ENCODE measurements around the gene JAKMIP3.

JAKMIP3 gene

DNA sequence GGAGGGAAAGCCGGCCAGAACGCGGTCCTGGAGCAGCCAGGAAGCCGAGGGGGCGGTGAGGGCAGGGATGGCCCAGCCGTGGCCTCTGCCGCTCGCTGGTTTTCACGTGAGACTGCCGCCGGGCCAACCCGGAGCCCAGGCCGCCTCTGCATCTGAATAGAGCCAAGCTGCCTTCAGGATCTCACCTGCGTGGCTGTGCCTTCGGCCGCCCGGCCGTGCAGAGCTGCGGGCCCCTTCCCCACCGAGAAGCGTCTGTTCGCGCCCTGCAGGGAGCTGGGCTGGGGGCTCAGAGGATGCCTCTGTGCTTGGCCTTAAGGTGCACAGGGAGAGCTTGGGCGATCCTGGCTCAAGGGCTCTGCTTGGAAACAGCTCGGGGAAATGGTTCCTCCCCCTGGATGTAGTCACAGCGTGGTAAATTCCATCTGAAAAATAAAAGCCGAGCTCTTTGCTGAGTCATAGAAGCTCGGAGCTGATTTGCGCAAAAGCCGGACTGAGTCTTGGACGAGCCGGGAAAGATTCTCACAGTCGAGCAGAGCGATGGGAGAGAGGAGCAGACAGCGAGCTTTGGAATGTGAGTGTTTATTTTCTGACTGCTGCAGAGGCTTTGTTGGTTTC, at the start of gene JAKMIP3:
Gene JAKMIP3, plus strand, starts transcription at position 456 of the 615 bp plus-strand sequence. CDS start 38,863 bp downstream, outside the sequence.
- Histone ChIP-seq H3K4me1 (ENCODE audit: control insufficient read depth, insufficient read depth, low read length) (peaks cover 21% of the 10 kb centered on the region), H3K9me3 (ENCODE audit: control insufficient read depth in 2 of 2, low read length in 2 of 2) (no peaks in the 10 kb centered on the region), H3K9ac (ENCODE audit: low read length in 2 of 2) (peak within 1 kb of the TSS; percentile 41 to 60), H3K27me3 (ENCODE audit: control insufficient read depth in 1 of 2, insufficient read depth in 2 of 2, low read length in 2 of 2) (no peaks in the 10 kb centered on the region), H3K36me3 (ENCODE audit: control insufficient read depth in 2 of 2, insufficient read depth in 2 of 2, low read length in 2 of 2) (no peaks in the 10 kb centered on the region), H3K4me3 (ENCODE audit: low read length in 2 of 2) (peak within 1 kb of the TSS; percentile 84 to 90), H3K27ac (ENCODE audit: low read length) (peak within 1 kb of the TSS; percentile 37)

DNA sequence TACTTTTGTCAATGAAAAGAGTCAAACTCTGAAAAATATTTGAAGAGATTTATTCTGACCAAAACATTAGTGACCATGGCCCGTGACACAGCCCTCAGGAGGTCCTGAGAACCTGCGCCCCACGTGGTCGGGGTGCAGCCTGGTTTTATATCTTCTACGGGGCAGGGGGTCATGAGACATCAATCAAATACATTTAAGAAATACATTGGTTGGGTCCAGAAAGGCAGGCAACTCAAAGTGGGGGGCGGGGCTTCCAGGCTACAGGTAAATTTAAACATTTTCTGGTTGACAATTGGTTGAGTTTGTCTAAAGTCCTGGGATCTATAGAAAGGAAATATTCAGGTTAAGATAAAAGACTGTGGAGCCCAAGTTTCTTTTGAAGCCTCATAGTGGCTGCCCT, 49.2 kb upstream of the JAKMIP3 start:
- no peaks in the 10 kb centered on the region for H3K9me3 ChIP-seq (ENCODE audit: control insufficient read depth in 2 of 2, low read length in 2 of 2)
- H3K9ac ChIP-seq (ENCODE audit: low read length in 2 of 2): no peak overlapping the region
- no peaks in the 10 kb centered on the region for H3K27me3 ChIP-seq (ENCODE audit: control insufficient read depth in 1 of 2, insufficient read depth in 2 of 2, low read length in 2 of 2)
- H3K36me3 ChIP-seq (ENCODE audit: control insufficient read depth in 2 of 2, insufficient read depth in 2 of 2, low read length in 2 of 2): no peaks in the 10 kb centered on the region
- peaks cover under 1% of the 10 kb centered on the region for H3K4me1 ChIP-seq (ENCODE audit: control insufficient read depth, insufficient read depth, low read length)
- H3K4me3 ChIP-seq (ENCODE audit: low read length in 2 of 2): no peak overlapping the region
- H3K27ac ChIP-seq (ENCODE audit: low read length): no peak overlapping the region

DNA sequence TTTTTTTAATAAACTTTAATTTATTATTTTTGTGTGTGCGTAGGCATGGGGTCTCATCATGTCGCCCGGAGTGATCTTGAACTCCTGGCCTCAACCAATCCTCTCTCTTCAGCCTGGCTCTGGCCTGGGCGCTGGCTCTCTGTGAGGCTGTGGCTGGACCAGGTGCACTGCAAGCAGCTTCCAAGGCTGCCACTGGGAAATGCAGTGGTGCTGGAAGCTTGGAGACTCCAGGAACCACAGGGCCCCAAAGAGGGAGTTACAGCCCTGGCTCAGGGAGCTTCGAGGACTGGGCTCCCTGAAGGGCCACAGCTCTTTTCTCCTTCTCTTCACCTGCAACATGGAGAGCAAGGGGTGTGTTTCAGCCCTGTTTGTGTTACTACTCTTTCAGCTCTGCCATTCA, 47.3 kb upstream of the JAKMIP3 start:
- no peak overlapping the region for H3K27ac ChIP-seq (ENCODE audit: low read length)
- no peak overlapping the region for H3K9ac ChIP-seq (ENCODE audit: low read length in 2 of 2)
- no peaks in the 10 kb centered on the region for H3K36me3 ChIP-seq (ENCODE audit: control insufficient read depth in 2 of 2, insufficient read depth in 2 of 2, low read length in 2 of 2)
- no peaks in the 10 kb centered on the region for H3K9me3 ChIP-seq (ENCODE audit: control insufficient read depth in 2 of 2, low read length in 2 of 2)
- no peak overlapping the region for H3K4me3 ChIP-seq (ENCODE audit: low read length in 2 of 2)
- H3K27me3 ChIP-seq (ENCODE audit: control insufficient read depth in 1 of 2, insufficient read depth in 2 of 2, low read length in 2 of 2): peaks cover 2 to 3% of the 10 kb centered on the region in 2 donors
- peaks cover 4% of the 10 kb centered on the region for H3K4me1 ChIP-seq (ENCODE audit: control insufficient read depth, insufficient read depth, low read length)

DNA sequence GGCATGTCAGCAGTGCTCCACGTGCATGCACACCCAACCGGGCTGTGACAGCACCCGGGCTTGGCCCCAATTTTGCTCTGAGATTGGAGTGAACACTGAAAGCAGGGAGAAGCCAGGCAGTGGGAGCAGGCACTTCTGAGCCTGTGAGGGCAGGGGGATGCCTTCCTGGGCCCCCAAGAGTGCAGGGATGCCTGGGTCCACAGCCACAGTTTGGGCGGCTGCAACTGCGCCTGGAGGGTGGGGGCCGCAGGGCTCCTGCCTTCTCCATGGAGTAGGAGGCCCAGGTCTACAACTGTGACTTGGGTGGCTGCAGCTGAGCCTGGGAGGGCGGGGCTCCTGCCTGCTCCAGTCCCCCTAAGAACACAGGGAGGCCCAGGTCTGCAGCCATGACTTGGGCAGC, 46.4 kb upstream of the JAKMIP3 start:
- H3K4me1 ChIP-seq (ENCODE audit: control insufficient read depth, insufficient read depth, low read length): peaks cover 8% of the 10 kb centered on the region
- no peak overlapping the region for H3K27ac ChIP-seq (ENCODE audit: low read length)

DNA sequence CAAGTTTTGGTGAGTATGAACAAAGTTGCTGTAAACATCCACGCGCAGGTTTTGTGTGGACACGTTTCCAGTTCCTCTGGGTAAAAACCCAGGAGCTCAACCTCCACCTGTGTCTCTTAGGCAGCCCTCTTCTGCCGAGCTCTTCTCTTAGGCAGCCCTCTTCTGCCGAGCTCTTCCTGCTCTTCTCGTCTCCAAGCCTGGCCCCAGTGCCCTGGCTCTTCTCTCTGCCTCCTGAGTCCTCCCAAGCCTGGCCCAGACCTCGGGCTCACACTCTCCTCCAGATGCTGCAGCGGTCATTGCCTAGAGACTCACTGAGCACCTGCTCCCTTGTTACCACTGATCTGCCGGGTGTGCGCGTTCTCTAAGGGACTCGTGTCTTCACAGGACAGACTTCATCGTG, 45.3 kb upstream of the JAKMIP3 start:
- Histone ChIP-seq H3K4me1 (ENCODE audit: control insufficient read depth, insufficient read depth, low read length) (peaks cover 8% of the 10 kb centered on the region), H3K9ac (ENCODE audit: low read length in 2 of 2) (no peak overlapping the region), H3K27me3 (ENCODE audit: control insufficient read depth in 1 of 2, insufficient read depth in 2 of 2, low read length in 2 of 2) (peaks cover 3 to 10% of the 10 kb centered on the region in 2 donors), H3K27ac (ENCODE audit: low read length) (no peak overlapping the region), H3K4me3 (ENCODE audit: low read length in 2 of 2) (no peak overlapping the region), H3K36me3 (ENCODE audit: control insufficient read depth in 2 of 2, insufficient read depth in 2 of 2, low read length in 2 of 2) (no peaks in the 10 kb centered on the region), H3K9me3 (ENCODE audit: control insufficient read depth in 2 of 2, low read length in 2 of 2) (no peaks in the 10 kb centered on the region)

More for the DNA sequence above, 46.4 kb upstream of the JAKMIP3 start:
- Histone ChIP-seq H3K36me3 (ENCODE audit: control insufficient read depth in 2 of 2, insufficient read depth in 2 of 2, low read length in 2 of 2) (no peaks in the 10 kb centered on the region), H3K9ac (ENCODE audit: low read length in 2 of 2) (no peak overlapping the region), H3K27me3 (ENCODE audit: control insufficient read depth in 1 of 2, insufficient read depth in 2 of 2, low read length in 2 of 2) (peaks cover 3 to 6% of the 10 kb centered on the region in 2 donors), H3K4me3 (ENCODE audit: low read length in 2 of 2) (no peak overlapping the region), H3K9me3 (ENCODE audit: control insufficient read depth in 2 of 2, low read length in 2 of 2) (no peaks in the 10 kb centered on the region)

DNA sequence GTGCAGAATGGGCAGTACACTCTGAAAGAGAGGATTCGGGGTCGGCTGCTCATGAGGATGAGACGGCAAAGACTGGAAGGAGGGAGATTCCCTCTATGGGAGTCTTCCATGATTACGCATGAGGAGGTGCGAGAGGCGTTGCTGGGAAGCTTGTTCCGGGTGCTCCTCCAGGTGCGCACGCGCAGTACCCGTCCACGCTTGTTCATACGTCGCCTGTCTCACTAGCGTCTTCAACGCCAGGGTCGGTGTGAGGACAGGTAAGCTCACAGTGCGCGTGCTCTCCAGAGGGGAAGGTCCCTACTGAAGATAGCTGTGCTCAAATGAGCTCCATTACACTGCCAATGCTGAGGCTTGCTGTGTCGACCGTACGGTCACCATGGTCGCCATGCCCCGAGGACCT, 44.7 kb upstream of the JAKMIP3 start:
- no peak overlapping the region for H3K4me3 ChIP-seq (ENCODE audit: low read length in 2 of 2)
- H3K36me3 ChIP-seq (ENCODE audit: control insufficient read depth in 2 of 2, insufficient read depth in 2 of 2, low read length in 2 of 2): no peaks in the 10 kb centered on the region
- H3K4me1 ChIP-seq (ENCODE audit: control insufficient read depth, insufficient read depth, low read length): peaks cover 8% of the 10 kb centered on the region
- H3K27ac ChIP-seq (ENCODE audit: low read length): no peak overlapping the region
- H3K27me3 ChIP-seq (ENCODE audit: control insufficient read depth in 1 of 2, insufficient read depth in 2 of 2, low read length in 2 of 2): peaks cover 3 to 12% of the 10 kb centered on the region in 2 donors
- H3K9me3 ChIP-seq (ENCODE audit: control insufficient read depth in 2 of 2, low read length in 2 of 2): no peaks in the 10 kb centered on the region
- H3K9ac ChIP-seq (ENCODE audit: low read length in 2 of 2): no peak overlapping the region

DNA sequence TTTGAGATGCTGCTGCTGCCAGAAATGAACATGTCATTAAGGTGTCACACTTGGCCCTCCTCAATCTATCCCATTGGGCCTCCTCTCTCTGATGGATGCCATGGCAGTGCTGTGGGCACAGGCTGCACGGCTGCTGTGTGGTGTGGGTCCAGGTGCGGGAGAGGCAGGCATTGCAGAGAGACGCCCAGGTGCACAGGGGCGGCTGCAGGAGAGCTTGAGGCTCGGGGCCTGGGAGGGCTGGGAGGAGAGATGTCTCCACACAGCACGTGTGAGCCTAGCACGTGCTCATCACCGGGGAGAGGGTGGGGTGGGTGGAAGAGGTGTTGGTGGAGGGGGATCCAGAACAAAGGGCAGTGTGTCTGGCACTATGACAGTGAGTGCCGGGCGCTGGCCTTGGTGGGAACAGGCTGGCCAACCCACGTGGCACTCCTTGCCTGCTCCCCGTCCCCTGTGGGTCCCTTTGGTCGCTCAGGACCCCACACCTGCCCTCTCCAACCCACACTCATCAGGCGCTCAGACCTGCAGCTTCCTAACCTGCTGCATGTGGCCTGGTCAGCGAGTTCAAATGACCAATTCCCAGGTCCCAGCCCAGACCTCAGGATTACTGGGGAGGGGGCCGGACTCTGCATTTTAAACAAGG, 44.1 kb upstream of the JAKMIP3 start:
- Histone ChIP-seq H3K27me3 (ENCODE audit: control insufficient read depth in 1 of 2, insufficient read depth in 2 of 2, low read length in 2 of 2) (peaks cover 3 to 12% of the 10 kb centered on the region in 2 donors), H3K9me3 (ENCODE audit: control insufficient read depth in 2 of 2, low read length in 2 of 2) (no peaks in the 10 kb centered on the region), H3K4me1 (ENCODE audit: control insufficient read depth, insufficient read depth, low read length) (peaks cover 8% of the 10 kb centered on the region), H3K4me3 (ENCODE audit: low read length in 2 of 2) (no peak overlapping the region), H3K9ac (ENCODE audit: low read length in 2 of 2) (no peak overlapping the region), H3K36me3 (ENCODE audit: control insufficient read depth in 2 of 2, insufficient read depth in 2 of 2, low read length in 2 of 2) (no peaks in the 10 kb centered on the region), H3K27ac (ENCODE audit: low read length) (no peak overlapping the region)

DNA sequence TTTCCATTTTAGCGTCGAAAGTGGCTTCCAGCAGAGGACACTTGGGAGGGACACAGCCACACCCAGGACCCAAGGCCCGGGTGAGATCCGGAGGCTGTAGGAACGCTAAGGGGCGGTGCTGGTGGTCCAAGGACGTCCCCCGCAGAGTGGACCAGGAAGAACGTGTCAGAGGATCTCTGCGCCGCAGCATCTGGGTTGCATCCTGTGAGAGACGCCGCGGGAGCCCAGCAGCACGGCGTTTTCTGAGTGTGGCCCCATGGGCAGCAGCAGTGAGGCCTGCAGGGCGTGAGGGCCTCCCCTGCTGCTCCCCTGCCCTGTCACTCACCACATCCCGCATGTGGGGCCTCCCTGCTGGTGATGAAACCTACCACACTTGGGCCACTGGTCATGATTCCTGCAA, 43.5 kb upstream of the JAKMIP3 start:
- Histone ChIP-seq H3K9me3 (ENCODE audit: control insufficient read depth in 2 of 2, low read length in 2 of 2) (no peaks in the 10 kb centered on the region), H3K4me3 (ENCODE audit: low read length in 2 of 2) (no peak overlapping the region), H3K9ac (ENCODE audit: low read length in 2 of 2) (no peak overlapping the region), H3K4me1 (ENCODE audit: control insufficient read depth, insufficient read depth, low read length) (peaks cover 8% of the 10 kb centered on the region), H3K36me3 (ENCODE audit: control insufficient read depth in 2 of 2, insufficient read depth in 2 of 2, low read length in 2 of 2) (no peaks in the 10 kb centered on the region), H3K27me3 (ENCODE audit: control insufficient read depth in 1 of 2, insufficient read depth in 2 of 2, low read length in 2 of 2) (peaks cover 3 to 12% of the 10 kb centered on the region in 2 donors), H3K27ac (ENCODE audit: low read length) (no peak overlapping the region)

DNA sequence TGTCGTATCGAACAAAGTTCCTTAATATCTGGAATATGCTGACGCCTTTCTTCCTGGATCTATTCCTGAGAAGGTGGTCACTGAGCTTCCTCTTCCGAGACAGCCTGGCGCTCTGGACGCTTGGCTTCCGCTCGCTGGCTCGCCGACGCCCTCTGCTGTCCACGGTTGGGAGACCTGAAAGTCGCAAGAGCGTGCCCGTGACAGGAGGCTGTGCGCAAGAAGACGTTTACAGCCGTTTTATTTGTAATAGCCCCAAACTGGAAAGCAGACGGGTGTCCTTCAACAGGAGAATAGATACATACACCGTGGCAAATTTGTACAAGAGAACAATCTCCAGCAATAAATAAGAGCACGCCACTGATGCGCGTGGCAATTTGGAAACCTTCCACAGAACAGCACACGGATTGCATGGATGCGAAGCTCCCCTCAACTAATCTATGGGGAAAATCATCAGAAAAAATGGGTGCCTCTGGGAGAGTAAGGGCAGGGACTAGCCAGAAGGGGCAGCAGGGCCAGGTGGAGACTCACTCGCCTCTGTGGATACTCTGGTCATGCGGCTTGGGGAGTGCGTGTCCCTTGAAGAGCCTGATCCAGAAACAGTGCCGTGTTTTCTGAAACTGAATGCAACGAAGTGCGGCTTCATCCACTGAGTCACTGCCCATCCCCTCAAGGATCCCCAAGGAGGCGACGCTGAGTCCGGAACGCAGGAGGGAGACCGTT, 42.5 kb upstream of the JAKMIP3 start:
- H3K27me3 ChIP-seq (ENCODE audit: control insufficient read depth in 1 of 2, insufficient read depth in 2 of 2, low read length in 2 of 2): peaks cover 3 to 14% of the 10 kb centered on the region in 2 donors
- peak overlapping the region; percentile 66 to 72 for H3K4me3 ChIP-seq (ENCODE audit: low read length in 2 of 2)
- no peak overlapping the region for H3K27ac ChIP-seq (ENCODE audit: low read length)
- H3K9me3 ChIP-seq (ENCODE audit: control insufficient read depth in 2 of 2, low read length in 2 of 2): no peaks in the 10 kb centered on the region
- no peaks in the 10 kb centered on the region for H3K36me3 ChIP-seq (ENCODE audit: control insufficient read depth in 2 of 2, insufficient read depth in 2 of 2, low read length in 2 of 2)
- peaks cover 8% of the 10 kb centered on the region for H3K4me1 ChIP-seq (ENCODE audit: control insufficient read depth, insufficient read depth, low read length)
- peak overlapping the region; percentile 42 to 60 for H3K9ac ChIP-seq (ENCODE audit: low read length in 2 of 2)

DNA sequence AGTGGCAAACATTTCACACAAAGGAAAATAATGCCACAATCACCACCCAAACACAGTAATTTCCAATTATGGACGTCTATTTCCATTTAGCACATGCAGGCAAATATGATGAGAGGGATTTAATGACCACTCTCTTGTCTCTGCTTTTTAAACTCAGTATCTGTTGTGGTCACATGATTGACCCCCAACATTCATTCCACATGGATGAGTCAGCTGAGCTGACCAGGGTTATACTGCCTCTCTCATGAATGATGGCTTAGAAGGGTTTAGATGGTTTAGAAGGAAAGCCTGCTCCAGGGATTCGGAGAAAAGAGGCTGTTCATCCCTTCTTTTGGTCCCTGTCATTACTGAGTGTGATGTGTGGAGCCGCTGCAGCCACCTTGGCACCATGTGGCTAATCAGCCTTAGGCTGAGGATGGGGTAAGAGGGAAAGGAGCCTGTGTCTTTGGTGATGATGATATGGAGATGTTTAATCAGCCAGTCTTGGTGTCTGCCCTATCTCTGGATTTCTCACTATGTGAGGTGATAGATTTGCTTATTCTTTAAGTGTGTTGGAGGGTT, 38.2 kb upstream of the JAKMIP3 start:
- H3K27me3 ChIP-seq (ENCODE audit: control insufficient read depth in 1 of 2, insufficient read depth in 2 of 2, low read length in 2 of 2): peaks cover 8 to 32% of the 10 kb centered on the region in 2 donors

More for the DNA sequence above, 38.2 kb upstream of the JAKMIP3 start:
- no peaks in the 10 kb centered on the region for H3K36me3 ChIP-seq (ENCODE audit: control insufficient read depth in 2 of 2, insufficient read depth in 2 of 2, low read length in 2 of 2)
- no peaks in the 10 kb centered on the region for H3K9me3 ChIP-seq (ENCODE audit: control insufficient read depth in 2 of 2, low read length in 2 of 2)
- H3K4me1 ChIP-seq (ENCODE audit: control insufficient read depth, insufficient read depth, low read length): peaks cover 8% of the 10 kb centered on the region
- H3K27ac ChIP-seq (ENCODE audit: low read length): no peak overlapping the region
- no peak overlapping the region for H3K9ac ChIP-seq (ENCODE audit: low read length in 2 of 2)
- H3K4me3 ChIP-seq (ENCODE audit: low read length in 2 of 2): no peak overlapping the region

All from stomach smooth muscle (tissue), 2 donors.